Activated CD4-positive, alpha-beta T cell treated with anti-CD3 and anti-CD28 coated beads for 24 hours (primary cell): ENCODE measurements around the gene ANKRD33B.

Experiments
- DNase-seq, 2 donors: peaks; one replicate each; pipeline ENCODE4 v3.0.0-alpha.2; 2020; ENCODE audit warnings: low read depth in 2 of 2

ANKRD33B gene

GRCh38 chr5:10578293-10578665 lies 14.4 kb downstream of the ANKRD33B start:
- no peak for DNase-seq

DNA sequence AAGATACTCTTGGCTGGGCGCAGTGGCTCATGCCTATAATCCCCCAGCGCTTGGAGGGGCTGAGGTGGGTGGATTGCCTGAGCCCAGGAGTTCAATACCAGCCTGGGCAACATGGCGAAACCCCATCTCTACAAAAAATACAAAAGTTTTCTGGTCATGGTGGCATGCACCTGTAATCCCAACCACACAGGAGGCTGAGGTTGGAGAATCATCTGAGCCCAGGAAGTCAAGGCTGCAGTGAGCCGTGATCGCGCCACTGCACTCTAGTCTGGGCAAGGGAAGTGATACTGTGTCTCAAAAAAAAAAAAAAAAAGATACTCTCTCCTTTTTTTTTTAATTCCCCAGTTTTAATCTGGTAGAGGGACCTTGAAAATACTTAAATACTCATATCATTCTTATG lies 15.0 kb downstream of the ANKRD33B start:
- no peak for DNase-seq

DNA sequence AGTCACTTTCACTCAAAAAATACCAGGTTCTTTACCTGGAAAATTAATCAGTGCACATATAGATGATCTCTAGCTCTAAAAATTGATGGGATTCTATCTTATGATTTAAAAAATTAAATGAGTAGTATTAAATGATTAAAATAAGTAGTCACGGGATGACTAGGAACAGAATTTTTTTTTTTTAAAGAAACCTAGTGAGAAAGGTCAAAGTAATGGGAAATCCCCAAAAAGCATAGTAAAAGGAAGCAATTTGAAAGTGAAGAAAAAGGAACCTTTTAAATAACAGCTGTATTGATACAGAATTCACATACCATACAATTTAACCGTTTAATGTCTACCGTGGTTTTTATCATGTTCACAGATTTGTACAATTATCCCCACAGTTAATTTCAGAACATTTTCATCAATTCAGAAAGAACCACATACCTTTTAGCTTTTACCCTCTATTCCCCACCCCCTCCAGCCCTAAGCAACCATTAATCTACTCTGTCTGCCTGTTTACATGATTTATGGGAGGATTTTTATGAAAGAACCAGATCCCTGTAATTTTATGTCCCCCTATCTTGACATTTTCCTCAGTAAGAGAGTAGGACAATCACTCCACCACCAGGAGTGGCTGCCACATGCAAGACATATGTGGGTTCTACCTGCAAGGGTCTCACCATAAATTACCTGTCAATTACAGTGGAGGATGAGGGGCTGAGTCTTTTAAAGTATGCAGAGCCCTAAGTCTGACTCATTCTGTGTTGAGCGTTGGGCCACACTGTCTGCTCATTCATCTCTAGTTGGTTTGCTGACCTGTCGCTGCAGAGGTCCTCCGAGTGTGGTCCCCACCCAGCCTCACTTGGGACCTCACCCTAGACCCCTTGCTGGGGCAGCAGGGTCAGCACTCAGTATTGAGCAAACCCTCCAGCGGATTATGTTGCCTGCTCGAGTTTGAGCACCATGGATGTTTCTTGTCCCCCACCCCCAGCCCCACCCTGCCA lies 16.0 kb downstream of the ANKRD33B start:
- no peak for DNase-seq

- no peak for DNase-seq
These were observed 16.9 kb downstream of the ANKRD33B start for GRCh38 chr5:10580531-10581423.

DNA sequence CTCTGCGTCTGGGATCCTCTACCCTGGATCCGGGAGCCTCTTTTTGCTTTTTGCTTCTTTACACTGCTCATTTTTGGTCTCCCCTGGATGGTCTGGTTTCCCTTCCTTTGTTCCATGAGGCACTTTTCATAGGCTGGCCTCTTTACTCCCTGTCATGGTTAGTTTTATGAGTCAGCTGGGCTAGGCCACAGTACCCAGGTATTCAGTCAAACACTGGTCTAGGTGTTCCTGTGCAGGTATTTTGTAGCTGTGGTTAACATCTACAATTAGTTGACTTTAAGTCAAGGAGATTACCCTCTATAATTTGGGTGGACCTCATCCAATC lies 17.5 kb downstream of the ANKRD33B start:
- no peak for DNase-seq

DNA sequence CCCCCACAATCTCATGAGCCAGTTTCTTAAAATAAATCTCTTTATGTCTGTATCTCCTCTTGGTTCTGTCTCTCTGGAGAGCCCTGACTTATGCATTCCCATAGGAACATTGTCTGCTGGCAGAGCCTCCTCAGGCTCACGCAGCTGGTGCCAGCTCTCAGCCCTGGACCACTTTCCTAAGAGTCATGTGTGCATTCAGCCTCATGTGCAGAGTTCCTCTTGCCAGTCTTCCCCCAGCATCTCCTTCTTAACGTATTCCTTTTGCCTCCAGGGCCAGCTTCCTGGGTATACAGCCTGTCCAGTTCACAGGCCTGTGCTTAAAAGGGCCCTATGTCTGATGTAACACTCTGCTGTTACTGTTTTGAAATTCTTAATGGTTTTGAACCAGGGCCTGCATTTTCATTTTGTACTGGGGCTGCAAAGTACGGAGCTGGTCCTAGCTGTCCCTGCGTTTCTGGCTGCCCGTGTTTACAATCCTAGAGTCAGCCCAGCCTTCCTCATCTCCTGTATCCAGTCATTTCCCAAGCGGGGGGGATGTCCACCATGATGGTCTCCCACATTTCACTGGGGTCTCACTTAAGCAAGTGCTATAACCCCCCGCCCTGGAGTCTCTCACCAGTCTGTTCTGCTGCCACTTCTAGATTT lies 18.1 kb downstream of the ANKRD33B start:
- no peak for DNase-seq

- no peak for DNase-seq
These were observed 18.6 kb downstream of the ANKRD33B start for GRCh38 chr5:10582512-10582897.

DNA sequence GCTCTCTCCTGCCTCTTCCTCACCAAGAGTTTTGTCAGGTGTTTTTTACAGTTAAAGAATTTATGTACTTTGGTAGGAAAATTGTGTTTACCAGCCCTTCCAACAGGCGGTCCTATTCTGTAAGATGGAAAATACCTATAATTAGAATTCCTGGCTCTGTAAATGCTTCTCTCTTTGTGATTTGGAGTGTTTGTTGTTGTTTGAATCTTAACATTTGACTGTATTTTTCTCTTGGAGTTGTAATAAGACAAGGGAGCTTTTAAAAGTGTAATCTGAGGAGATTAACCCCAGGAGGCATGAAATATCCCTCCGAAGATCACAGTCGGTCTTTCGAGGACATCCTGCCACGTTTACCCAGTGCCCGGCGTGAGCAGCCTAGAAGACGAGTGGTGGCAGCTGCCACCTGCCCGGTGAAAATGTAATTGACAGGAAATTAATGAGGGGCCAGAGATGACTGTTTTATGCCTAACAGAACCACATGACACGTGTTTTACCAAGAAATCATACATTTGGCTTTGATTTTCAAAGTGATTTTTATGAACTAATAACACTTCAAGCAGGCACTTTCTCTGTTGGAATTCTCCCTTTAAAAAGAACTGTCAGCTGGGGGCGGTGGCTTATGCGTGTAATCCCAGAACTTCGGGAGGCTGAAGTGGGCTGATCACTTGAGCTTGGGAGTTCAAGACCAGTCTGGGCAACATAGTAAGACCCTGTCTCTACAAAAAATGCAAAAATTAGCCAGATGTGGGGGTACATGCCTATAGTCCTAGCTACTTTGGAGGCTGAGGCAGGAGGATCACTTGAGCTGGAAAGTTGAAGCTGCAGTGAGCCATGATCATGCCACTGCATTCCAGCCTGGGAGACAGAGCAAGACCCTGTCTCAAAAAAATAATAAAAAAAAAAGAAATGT lies 20.0 kb downstream of the ANKRD33B start:
- no peak for DNase-seq

DNA sequence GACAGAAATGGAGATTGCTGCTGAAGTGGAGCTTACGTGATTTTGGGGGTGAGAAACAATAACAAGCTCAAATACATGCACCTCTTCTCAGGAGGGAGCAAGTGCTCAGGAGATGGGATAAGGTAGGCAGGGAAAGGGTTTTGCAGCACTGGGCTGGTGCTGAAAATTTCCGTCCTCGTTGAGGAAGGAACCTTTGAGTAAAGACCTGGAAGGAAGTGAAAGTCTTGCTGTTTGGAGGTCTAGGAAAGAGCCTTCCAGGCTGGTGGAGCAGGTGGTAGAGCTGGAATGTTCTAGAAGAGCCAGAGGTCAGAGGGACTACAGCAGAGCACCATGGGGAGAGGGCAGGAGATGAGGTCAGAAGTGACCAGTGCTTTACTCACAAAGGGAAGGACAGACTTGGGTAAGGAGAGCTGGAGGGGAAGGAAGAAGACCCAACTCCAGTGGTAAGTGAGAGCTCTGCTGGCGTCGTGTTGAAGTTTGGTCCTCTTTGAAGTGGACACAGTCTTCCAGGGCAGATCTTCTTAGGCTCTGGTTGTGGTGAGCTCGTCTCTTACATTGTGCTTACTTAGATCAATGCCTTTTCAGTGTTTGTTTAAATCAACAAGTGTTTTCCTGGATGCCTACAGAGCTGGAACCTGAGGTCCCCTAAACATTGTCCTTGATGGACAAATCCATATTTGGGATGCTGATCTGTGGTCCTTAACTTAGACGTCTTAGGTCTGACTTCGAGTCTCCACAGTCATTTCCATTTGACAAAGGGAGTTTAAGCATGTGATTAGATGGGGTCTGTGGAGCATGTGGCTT lies 21.0 kb downstream of the ANKRD33B start:
- no peak for DNase-seq

DNA sequence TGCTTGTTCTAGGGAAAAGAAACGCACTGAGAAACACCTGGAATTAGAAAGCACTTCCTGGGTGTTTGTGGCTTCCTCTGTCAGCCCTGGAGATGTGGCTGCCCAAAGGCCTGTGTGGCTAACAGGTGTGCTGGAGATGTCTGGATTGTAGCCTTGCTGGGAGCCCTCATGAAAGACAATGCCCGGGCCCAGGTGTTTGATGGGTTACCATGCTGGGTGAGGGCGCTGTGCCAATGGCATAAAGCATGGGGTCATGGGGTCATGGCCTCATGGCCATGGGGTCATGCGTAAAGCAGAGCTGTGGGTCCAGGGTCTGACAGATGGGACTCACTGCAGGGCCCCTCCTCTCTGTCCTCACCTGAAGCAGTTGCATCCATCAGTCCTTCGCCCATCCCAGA lies 21.6 kb downstream of the ANKRD33B start:
- DNase-seq = no peak

DNA sequence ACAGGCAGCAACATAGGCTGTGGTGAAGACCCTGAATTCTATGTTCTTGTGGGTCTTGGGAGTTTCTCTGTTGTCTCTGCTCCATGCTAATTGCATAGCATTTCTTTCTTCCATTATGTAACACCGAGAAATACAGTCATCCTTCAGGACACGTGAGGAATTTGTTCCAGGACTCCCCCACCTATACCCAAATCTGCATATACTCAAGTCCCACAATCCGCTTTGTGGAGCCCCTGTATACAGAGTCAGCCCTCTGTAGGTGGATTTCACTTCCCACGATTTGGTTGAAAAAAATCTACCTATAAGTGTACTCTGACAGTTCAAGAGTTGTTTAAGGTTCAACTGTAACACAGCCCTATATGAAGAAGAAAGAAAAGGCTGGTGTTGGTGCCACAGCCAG lies 22.1 kb downstream of the ANKRD33B start:
- DNase-seq = no peak

DNA sequence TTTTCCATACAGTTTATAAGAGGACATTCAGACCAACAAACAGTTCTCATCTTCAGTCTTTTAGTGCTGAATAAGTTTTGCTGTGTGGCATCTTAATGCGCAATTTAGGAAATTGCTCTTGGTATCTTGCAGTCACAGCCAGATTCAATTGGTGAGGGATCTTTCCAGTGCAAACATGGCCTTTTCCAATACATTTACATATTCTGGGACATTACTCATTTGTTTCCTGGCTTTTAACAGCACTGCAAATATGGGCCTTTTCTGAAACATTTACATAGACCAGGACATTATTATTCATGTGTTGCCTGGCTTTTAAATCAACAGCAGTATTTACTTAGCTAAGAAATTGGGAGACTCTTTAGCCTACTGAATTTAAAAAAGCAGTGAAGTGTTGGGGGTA lies 22.7 kb downstream of the ANKRD33B start:
- DNase-seq = no peak

GRCh38 chr5:10588109-10588775 lies 24.4 kb downstream of the ANKRD33B start:
- no peak for DNase-seq

DNA sequence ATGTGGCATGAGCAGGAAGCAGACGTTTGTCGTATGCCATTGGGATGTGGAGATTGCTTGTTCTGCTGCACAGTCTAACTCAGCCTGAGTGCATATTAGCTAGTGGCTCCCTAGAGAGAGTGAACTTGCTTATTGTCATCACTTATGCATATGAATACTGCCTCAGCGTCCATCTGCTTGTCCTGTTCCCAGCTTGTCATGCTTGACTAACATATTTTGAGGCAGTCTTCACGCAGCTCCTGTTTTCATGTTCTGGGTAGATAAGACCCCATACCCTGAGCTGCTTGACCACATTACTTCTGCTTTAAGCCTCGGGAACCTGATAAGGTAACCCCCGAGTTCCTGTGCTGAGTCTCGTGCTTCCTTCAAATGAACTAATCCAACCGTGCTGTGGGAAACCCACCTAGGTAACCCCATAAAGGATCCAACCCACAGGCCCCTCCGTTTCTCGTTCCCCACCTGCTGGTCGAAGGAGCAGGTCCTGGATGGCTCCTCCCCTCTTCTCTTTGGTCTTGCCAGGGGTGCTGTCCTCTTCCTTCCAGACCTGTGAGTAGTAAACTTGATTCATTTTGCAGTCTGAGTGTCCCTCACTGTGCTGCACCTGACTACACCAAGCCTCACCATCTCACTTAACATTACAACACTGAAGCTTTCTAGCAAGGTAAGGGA lies 25.0 kb downstream of the ANKRD33B start:
- no peak for DNase-seq

DNA sequence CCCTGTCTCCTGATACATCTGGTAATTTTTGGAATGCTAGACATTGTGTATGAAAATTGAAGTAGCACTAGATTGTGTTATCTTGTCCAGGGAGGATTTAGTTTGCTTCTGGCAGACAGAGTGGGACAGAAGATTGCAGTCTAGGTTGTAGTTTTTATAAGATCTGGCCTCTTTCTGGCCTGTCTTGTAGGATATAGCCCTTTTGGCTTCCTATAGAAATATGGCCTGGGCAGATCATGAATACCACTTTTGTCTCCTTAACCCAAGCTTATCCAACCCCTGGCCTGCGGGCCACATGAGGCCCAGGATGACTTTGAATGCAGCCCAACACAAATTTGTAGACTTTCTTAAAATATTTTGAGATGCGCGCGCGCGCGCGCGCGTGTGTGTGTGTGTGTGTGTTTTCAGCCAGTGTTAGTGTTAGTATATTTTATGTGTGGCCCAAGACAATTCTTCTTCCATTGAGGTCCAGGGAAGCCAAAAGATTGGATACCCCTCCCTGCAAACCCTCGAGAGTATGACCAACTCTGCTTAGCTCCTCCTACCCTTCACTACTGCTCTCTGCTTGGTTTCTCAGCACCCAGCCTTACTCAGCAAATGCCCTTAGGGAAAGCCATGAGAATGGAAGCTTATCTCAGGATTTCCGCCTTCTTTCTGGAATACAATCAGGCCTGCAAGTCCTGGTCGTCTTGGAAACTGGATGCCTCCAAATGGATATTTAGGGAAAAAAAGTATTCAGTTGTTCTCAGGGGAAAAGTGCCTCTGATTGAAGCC lies 26.5 kb downstream of the ANKRD33B start:
- DNase-seq = no peak

DNA sequence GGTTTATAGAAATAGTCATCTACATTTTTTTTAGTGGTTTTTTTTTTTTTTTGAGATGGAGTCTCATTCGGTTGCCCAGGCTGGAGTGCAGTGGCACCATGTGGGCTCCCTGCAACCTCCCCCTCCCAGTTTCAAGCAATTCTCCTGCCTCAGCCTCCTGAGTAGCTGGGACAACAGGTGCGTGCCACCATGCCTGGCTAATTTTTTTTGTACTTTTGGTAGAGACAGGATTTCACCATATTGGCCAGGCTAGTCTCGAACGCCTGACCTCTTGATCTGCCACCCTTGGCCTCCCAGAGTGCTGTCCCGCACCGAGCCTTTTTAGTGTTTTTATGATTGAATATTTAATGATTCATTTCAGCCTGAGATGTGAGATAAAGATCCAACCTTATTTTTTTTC lies 27.3 kb downstream of the ANKRD33B start:
- DNase-seq = no peak

- DNase-seq = no peak
These were observed 28.1 kb downstream of the ANKRD33B start for GRCh38 chr5:10591966-10592365.

DNA sequence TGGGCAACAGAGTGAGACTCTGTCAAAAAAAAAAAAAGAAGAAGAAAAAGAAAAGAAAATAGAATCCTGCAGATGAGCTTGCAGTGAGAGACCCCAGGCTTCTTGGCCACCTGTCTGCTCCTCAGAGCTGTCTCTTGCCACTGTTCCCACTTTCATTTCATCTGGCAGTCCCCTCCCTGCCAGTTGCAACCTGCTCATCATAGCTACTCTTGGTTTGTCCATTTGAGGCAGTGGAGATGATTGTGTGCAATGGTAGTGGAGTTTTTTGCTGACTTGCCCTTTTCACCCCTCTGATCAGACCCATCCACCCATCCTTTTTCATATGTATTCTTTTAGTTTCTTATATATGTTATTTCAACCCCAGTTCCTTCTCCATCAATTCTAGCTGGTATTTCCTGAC lies 28.7 kb downstream of the ANKRD33B start:
- no peak for DNase-seq
